IPS DF 6.9 (cell line): ENCODE measurements around the gene TMEM161B.
"Not testable (repeated sequence)": the region's sequence is repeated elsewhere in the genome, so short reads cannot be mapped to it uniquely, and the experiment has no call there.

Experiments
- DNase-seq: peaks from one replicate; pipeline ENCODE4 v3.0.0-alpha.2; 2013; ENCODE audit warnings: low read depth, low spot score
- H3K27ac ChIP-seq: one replicate; pipeline ENCODE4 v1.5.1; 2013; ENCODE audit warnings: low read length, control low read depth
- H3K27me3 ChIP-seq: 2 replicates; pipeline ENCODE4 v1.6.1; 2013; ENCODE audit warnings: mild to moderate bottlenecking, low read length; ENCODE audit not compliant: control insufficient read depth, insufficient read depth
- H3K36me3 ChIP-seq: 2 replicates; pipeline ENCODE4 v1.6.1; 2013; ENCODE audit warnings: low read length; ENCODE audit not compliant: control insufficient read depth, insufficient read depth
- H3K4me1 ChIP-seq: 2 replicates; pipeline ENCODE4 v1.6.1; 2013; ENCODE audit warnings: low read length; ENCODE audit not compliant: control insufficient read depth, insufficient read depth
- H3K4me3 ChIP-seq: 2 replicates; pipeline ENCODE4 v1.5.1; 2013; ENCODE audit warnings: mild to moderate bottlenecking, low read length
- H3K9me3 ChIP-seq: 2 replicates; pipeline ENCODE4 v1.6.1; 2013; ENCODE audit warnings: low read length, inconsistent platforms; ENCODE audit not compliant: control insufficient read depth, insufficient read depth
- WGBS: extraction: QIAGEN DNeasy Blood & Tissue Kit; methylation state at CpG from one replicate; pipeline ENCODE4 v1.1.7; 2013; ENCODE audit warnings: mixed read lengths, missing lambda C conversion rate; ENCODE audit not compliant: insufficient read length, insufficient coverage; 5-methylcytosine and 5-hydroxymethylcytosine counted together

The TMEM161B gene

DNA sequence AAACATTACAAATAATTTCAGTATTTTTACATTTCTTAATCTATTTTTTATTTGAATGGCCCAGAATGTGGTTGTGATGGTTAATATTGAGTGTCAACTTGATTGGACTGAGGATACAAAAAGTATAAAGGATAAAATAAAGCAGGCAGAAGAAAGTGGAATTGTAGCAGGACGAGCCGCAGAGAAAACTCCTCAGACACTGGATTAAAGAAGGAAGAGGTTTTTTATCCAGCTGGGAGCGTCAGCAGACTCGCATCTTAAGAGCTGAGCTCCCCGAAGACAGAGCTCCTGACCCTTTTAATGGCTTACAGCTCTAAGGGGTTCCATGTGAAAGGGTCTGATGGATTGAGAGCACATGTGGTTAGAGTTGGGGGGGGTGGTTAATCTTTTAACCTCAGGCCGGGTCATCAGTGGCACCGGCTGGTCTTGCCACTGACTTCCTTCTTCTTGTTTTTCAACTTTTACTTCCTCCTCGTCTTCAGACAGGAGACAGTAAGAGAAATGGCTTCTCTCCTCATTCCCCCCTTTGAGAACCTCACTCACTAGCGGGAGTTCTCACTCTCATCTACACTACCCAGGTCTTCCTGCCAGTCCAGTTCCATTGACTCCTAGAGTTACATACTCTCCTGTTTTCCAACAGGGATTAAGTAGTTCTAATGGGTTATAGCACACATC lies 80.0 kb downstream of the TMEM161B start:
- no peaks in the 10 kb centered on the region; the same call in 1 of the 2 replicates for H3K9me3 ChIP-seq
- H3K4me1 ChIP-seq = no peaks in the 10 kb centered on the region
- no CpG with 5 or more reads among the region's 9 CpGs for WGBS
- H3K27ac ChIP-seq = no peak overlapping the region
- H3K4me3 ChIP-seq = no peak overlapping the region
- no peak for DNase-seq
- no peaks in the 10 kb centered on the region for H3K36me3 ChIP-seq
- H3K27me3 ChIP-seq = no peaks in the 10 kb centered on the region

DNA sequence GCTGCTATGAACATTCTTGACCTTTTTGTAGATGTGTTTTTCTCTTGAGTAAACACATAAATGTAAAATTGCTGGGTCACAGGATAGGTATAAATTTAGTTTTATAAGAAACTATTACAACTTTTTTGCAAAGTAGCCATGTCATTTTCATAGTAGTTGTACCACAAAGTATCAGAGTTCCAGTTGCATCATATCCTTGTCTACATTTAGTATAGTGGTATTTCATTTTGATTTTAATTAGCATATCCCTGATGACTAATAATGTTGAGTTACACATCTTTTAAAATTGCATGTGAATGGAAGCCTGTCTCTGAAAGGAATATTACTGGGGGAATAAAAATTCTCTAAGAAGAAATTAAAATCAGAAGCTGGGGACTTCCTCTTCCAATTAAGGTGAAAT lies 85.4 kb downstream of the TMEM161B start:
- Histone ChIP-seq H3K4me1 (no peaks in the 10 kb centered on the region), H3K27me3 (no peaks in the 10 kb centered on the region), H3K27ac (no peak overlapping the region), H3K36me3 (no peaks in the 10 kb centered on the region), H3K4me3 (no peak overlapping the region), H3K9me3 (no peaks in the 10 kb centered on the region)
- no peak for DNase-seq

- not testable (repeated sequence) for H3K36me3 ChIP-seq, H3K4me3 ChIP-seq, H3K4me1 ChIP-seq, H3K9me3 ChIP-seq, H3K27me3 ChIP-seq, H3K27ac ChIP-seq, DNase-seq
- no CpG with 5 or more reads among the region's 13 CpGs for WGBS
Observed at GRCh38 chr5:88177486-88177885, 91.2 kb downstream of the TMEM161B start.

GRCh38 chr5:88172847-88173758 lies 95.5 kb downstream of the TMEM161B start:
- DNase-seq = no peak
- H3K27ac ChIP-seq = no peak overlapping the region
- no peaks in the 10 kb centered on the region for H3K9me3 ChIP-seq
- WGBS = no CpG with 5 or more reads among the region's 14 CpGs
- no peaks in the 10 kb centered on the region for H3K27me3 ChIP-seq
- H3K36me3 ChIP-seq = no peaks in the 10 kb centered on the region
- no peaks in the 10 kb centered on the region; the same call in 1 of the 2 replicates for H3K4me1 ChIP-seq
- H3K4me3 ChIP-seq = no peak overlapping the region

GRCh38 chr5:88159591-88159990 lies 109.1 kb downstream of the TMEM161B start:
- no peaks in the 10 kb centered on the region for H3K27me3 ChIP-seq
- H3K4me1 ChIP-seq = no peaks in the 10 kb centered on the region
- no peak for DNase-seq
- no peaks in the 10 kb centered on the region for H3K9me3 ChIP-seq
- no CpG with 5 or more reads among the region's 7 CpGs for WGBS
- no peaks in the 10 kb centered on the region for H3K36me3 ChIP-seq
- no peak overlapping the region for H3K4me3 ChIP-seq
- no peak overlapping the region for H3K27ac ChIP-seq

- DNase-seq = no peak
- Histone ChIP-seq H3K27ac (no peak overlapping the region), H3K9me3 (no peaks in the 10 kb centered on the region), H3K27me3 (no peaks in the 10 kb centered on the region), H3K4me1 (no peaks in the 10 kb centered on the region), H3K36me3 (no peaks in the 10 kb centered on the region), H3K4me3 (no peak overlapping the region)
- no CpG with 5 or more reads among the region's 2 CpGs for WGBS
Observed at GRCh38 chr5:88158056-88158455, 110.6 kb downstream of the TMEM161B start.

GRCh38 chr5:88154891-88155290 lies 113.8 kb downstream of the TMEM161B start:
- no peaks in the 10 kb centered on the region for H3K27me3 ChIP-seq
- no CpG with 5 or more reads among the region's 1 CpG for WGBS
- no peak overlapping the region for H3K27ac ChIP-seq
- H3K36me3 ChIP-seq = no peaks in the 10 kb centered on the region
- no peak overlapping the region for H3K4me3 ChIP-seq
- H3K9me3 ChIP-seq = no peaks in the 10 kb centered on the region
- H3K4me1 ChIP-seq = no peaks in the 10 kb centered on the region
- DNase-seq = no peak

- no peak for DNase-seq
- Histone ChIP-seq H3K4me3 (no peak overlapping the region), H3K27ac (no peak overlapping the region), H3K36me3 (no peaks in the 10 kb centered on the region), H3K27me3 (peaks cover 5% of the 10 kb centered on the region; the same call in 1 of the 2 replicates), H3K9me3 (no peaks in the 10 kb centered on the region), H3K4me1 (peaks cover 2% of the 10 kb centered on the region; the same call in 1 of the 2 replicates)
Observed at GRCh38 chr5:88150747-88151146, 117.9 kb downstream of the TMEM161B start.

DNA sequence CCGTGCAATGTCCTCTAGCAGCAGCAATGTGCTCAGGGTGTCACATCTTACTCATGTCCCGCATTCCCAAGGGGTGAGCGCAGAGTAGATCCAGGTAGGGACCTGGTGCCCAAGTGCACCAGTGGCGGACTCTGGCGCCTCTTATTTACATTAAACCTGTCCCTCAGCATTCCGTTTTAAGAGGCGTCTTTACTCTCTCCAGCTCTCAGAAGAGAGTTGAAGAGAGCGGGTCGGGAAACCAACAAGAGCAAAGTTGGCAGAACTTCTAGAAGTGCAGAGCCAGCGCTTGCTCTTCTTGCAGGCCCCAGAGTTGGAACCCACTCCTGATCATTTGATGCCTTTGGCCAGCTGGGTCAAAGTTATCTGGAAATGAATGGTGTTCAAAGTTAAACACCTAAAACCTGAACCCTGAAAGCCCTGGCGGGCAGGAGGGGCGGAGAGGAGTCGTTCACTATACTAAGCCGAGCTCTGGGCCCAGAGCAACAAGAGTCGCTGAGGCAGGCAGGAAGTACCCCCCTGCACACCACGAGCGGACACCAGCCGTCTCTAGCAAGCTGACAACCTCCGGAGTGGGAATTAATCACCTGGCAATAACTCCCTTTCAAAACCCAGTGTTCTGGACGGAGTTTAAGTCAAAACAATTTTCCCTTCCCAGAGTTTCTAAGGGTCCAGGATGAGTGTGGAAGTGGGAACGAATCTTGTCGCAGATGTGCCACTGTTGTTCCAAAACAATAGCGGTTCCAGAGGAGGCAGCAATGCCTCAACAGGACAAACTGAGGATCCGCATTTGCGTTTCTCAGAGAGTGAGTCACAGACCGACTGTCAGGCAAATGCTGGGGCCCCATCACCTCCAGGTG lies 122.8 kb downstream of the TMEM161B start:
- no peak for DNase-seq
- H3K4me1 ChIP-seq = peaks cover 6% of the 10 kb centered on the region; the same call in 1 of the 2 replicates
- H3K4me3 ChIP-seq = no peak overlapping the region; the same call in 1 of the 2 replicates

GRCh38 chr5:88145221-88145610 lies 123.4 kb downstream of the TMEM161B start:
- H3K27ac ChIP-seq = no peak overlapping the region
- H3K9me3 ChIP-seq = no peaks in the 10 kb centered on the region
- no peaks in the 10 kb centered on the region for H3K36me3 ChIP-seq
- no CpG with 5 or more reads among the region's 16 CpGs for WGBS
- peaks cover 6% of the 10 kb centered on the region; the same call in 1 of the 2 replicates for H3K4me1 ChIP-seq
- no peak for DNase-seq
- no peak overlapping the region; the same call in 1 of the 2 replicates for H3K4me3 ChIP-seq
- peaks cover 41% of the 10 kb centered on the region for H3K27me3 ChIP-seq

More for the DNA sequence above, 122.8 kb downstream of the TMEM161B start:
- WGBS = no CpG with 5 or more reads among the region's 26 CpGs
- peaks cover 41% of the 10 kb centered on the region for H3K27me3 ChIP-seq
- H3K9me3 ChIP-seq = no peaks in the 10 kb centered on the region
- H3K27ac ChIP-seq = no peak overlapping the region
- H3K36me3 ChIP-seq = no peaks in the 10 kb centered on the region
